Brain microvascular endothelial cell (primary cell): Measurements from ENCODE around the gene TMPRSS15.
"Not testable (repeated sequence)": the region's sequence is repeated elsewhere in the genome, so short reads cannot be mapped to it uniquely, and the experiment has no call there.

Source experiments
- DNase-seq: peaks from one replicate; pipeline ENCODE4 v3.0.0-alpha.2; 2020
- H3K27ac ChIP-seq: fragments of 250-450 bp; sonication (Bioruptor Pico); 2 replicates; pipeline ENCODE4 v1.5.1; 2020; ENCODE audit warnings: mild to moderate bottlenecking, moderate library complexity
- H3K27me3 ChIP-seq: fragments of 250-450 bp; sonication (Bioruptor Pico); replicated peaks from 2 replicates; pipeline ENCODE4 v1.5.1; 2020; ENCODE audit warnings: mild to moderate bottlenecking
- H3K36me3 ChIP-seq: fragments of 250-450 bp; sonication (Bioruptor Pico); replicated peaks from 2 replicates; pipeline ENCODE4 v1.5.1; 2020; ENCODE audit warnings: mild to moderate bottlenecking
- H3K4me3 ChIP-seq: 2 replicates; pipeline ENCODE4 v1.5.1; 2011; ENCODE audit warnings: low read depth, mild to moderate bottlenecking, control low read depth, low read length, moderate library complexity
- CTCF ChIP-seq: IDR thresholded peaks from 2 replicates; pipeline ENCODE4 v1.5.1; 2011; ENCODE audit warnings: low read depth, mild to moderate bottlenecking, moderate library complexity, low read length, control low read depth, inconsistent platforms; ENCODE audit errors: missing control alignments
- in situ Hi-C: cut with HindIII; loops from 2 replicates; pipeline ENCODE4 v1.10.0; 2017; ENCODE audit warnings: low sequenced_read_pairs, low pct_ligation_motif_present

TMPRSS15 gene

DNA sequence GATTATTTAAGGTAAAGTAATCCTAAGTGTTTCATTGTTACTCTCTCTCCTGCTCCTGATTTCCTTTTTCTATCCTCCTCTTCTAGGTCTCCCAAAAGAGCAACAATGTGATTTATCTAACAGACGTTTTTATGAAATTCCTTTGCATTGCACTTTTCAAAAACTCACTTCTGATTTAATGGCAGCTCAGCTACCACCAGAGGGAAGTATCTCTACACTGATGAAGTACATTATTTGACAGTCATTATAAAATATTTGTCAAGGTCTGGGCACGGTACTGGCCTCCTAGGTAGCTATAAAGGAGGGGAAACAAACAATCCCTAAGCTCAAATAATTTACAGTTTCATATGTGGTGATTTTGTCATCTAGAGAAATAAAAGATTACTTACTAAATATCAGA lies 15.6 kb downstream of the TMPRSS15 start:
- in situ Hi-C loops = no loop called here
- no peaks in the 10 kb centered on the region for H3K27me3 ChIP-seq
- TF ChIP-seq CTCF = peak; percentile 10
- H3K27ac ChIP-seq = no peak overlapping the region
- no peak overlapping the region for H3K4me3 ChIP-seq
- DNase-seq = no peak
- no peaks in the 10 kb centered on the region for H3K36me3 ChIP-seq

GRCh38 chr21:18384771-18385170 lies 18.8 kb downstream of the TMPRSS15 start:
- in situ Hi-C loops = no loop called here
- DNase-seq = no peak
- TF ChIP-seq CTCF = peak; percentile 40
- Histone ChIP-seq H3K27ac (no peak overlapping the region), H3K27me3 (no peaks in the 10 kb centered on the region), H3K4me3 (no peak overlapping the region), H3K36me3 (no peaks in the 10 kb centered on the region)

GRCh38 chr21:18382934-18383619 lies 20.5 kb downstream of the TMPRSS15 start:
- in situ Hi-C loops, H3K4me3 ChIP-seq, DNase-seq: not testable (repeated sequence)

DNA sequence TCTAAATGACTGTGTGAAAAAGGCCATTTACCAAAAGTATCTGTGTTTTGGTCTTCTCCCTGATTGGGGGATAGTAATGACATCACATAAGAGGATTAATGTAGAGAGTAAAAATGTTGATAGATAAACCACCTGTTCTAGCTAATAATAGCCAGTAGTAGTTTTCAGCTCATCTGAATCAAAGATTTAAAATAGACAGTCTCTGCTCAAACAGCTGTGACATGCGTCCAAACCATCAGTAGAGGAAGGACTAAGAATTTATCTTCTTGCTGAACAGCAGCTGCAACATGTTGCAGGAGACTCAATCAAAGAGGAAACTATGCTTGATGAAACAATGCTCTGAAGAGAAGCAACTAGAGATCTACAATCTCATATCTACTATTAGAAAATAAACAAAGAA lies 21.4 kb downstream of the TMPRSS15 start:
- in situ Hi-C loops = no loop called here
- no peaks in the 10 kb centered on the region for H3K36me3 ChIP-seq
- no peaks in the 10 kb centered on the region for H3K27me3 ChIP-seq
- no peak for DNase-seq
- no peak overlapping the region for H3K27ac ChIP-seq
- no peak for TF ChIP-seq CTCF
- no peak overlapping the region for H3K4me3 ChIP-seq

More at GRCh38 chr21:18382934-18383619, 20.5 kb downstream of the TMPRSS15 start:
- not testable (repeated sequence) for H3K27me3 ChIP-seq, H3K36me3 ChIP-seq, H3K27ac ChIP-seq

GRCh38 chr21:18373606-18374005 lies 30.0 kb downstream of the TMPRSS15 start:
- no peak for TF ChIP-seq CTCF
- H3K27ac ChIP-seq = no peak overlapping the region
- no peak overlapping the region for H3K4me3 ChIP-seq
- in situ Hi-C loops = no loop called here
- no peaks in the 10 kb centered on the region for H3K27me3 ChIP-seq
- no peaks in the 10 kb centered on the region for H3K36me3 ChIP-seq
- peak; percentile 3 for DNase-seq

DNA sequence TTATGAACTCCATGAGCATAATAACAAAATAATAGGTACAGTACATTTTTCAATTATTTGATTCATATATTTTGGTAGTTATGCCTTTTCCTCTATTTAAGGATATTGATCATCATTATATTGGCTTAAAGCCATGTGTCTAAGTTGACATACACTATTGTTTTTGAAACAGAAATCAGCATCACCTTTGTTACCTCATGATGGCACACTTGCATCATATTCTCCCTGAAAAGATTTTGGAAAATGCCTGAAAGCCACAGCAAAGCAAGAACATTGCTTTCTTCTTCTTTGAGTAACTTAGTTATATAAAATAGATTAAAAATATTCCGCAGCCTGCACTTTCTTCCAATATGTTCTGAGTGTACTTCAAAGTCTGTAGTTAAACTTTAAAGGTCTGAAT lies 33.3 kb downstream of the TMPRSS15 start:
- no peak overlapping the region for H3K4me3 ChIP-seq
- no peak for TF ChIP-seq CTCF
- DNase-seq = no peak
- H3K36me3 ChIP-seq = no peaks in the 10 kb centered on the region
- H3K27me3 ChIP-seq = no peaks in the 10 kb centered on the region
- in situ Hi-C loops = no loop called here
- no peak overlapping the region for H3K27ac ChIP-seq
